ES-I3 (cell line): ENCODE data around the gene XPC.
"Not testable (repeated sequence)": the region's sequence is repeated elsewhere in the genome, so short reads cannot be mapped to it uniquely, and the experiment has no call there.

Source experiments
- H3K36me3 ChIP-seq: 2 replicates; pipeline ENCODE4 v1.6.1; 2013; ENCODE audit warnings: mild to moderate bottlenecking, low read length, control low read depth, moderate library complexity; ENCODE audit not compliant: insufficient read depth
- H3K4me1 ChIP-seq: 2 replicates; pipeline ENCODE4 v1.6.1; 2013; ENCODE audit warnings: mild to moderate bottlenecking, control low read depth, low read length; ENCODE audit not compliant: insufficient read depth
- H3K9ac ChIP-seq: 2 replicates; pipeline ENCODE4 v1.6.1; 2013; ENCODE audit warnings: low read depth, mild to moderate bottlenecking, low read length, moderate library complexity
- H3K9me3 ChIP-seq: 2 replicates; pipeline ENCODE4 v1.6.1; 2013; ENCODE audit warnings: mild to moderate bottlenecking, low read length, moderate library complexity; ENCODE audit not compliant: control insufficient read depth, insufficient read depth

XPC gene

GRCh38 chr3:14178247-14179113 lies at the start of gene XPC, which contains the start of gene LSM3:
TSS of gene XPC (minus strand) at chr3:14178601. CDS start at chr3:14178568, 33 bp downstream.
TSS of gene LSM3 (plus strand) at chr3:14178817. CDS start at chr3:14178861, 44 bp downstream.
- H3K9ac ChIP-seq: peak within 1 kb of the TSS; percentile 98
- H3K4me1 ChIP-seq: peaks cover 20% of the 10 kb centered on the region
- H3K9me3 ChIP-seq: no peaks in the 10 kb centered on the region
- H3K36me3 ChIP-seq: peaks cover 6% of the 10 kb centered on the region

- H3K4me1 ChIP-seq: peaks cover 5% of the 10 kb centered on the region
- H3K9ac ChIP-seq: no peak overlapping the region
These were observed 49.5 kb upstream of the XPC start for GRCh38 chr3:14227856-14228255.

GRCh38 chr3:14226351-14226750 lies 48.0 kb upstream of the XPC start:
- H3K9ac ChIP-seq, H3K9me3 ChIP-seq, H3K4me1 ChIP-seq, H3K36me3 ChIP-seq: not testable (repeated sequence)

More at GRCh38 chr3:14227856-14228255, 49.5 kb upstream of the XPC start:
- no peaks in the 10 kb centered on the region for H3K9me3 ChIP-seq
- H3K36me3 ChIP-seq: no peaks in the 10 kb centered on the region

- no peaks in the 10 kb centered on the region for H3K36me3 ChIP-seq
- H3K4me1 ChIP-seq: no peaks in the 10 kb centered on the region; the same call in 1 of the 2 replicates
- H3K9me3 ChIP-seq: peaks cover 8% of the 10 kb centered on the region
- no peak overlapping the region for H3K9ac ChIP-seq
These were observed 47.0 kb upstream of the XPC start for GRCh38 chr3:14225421-14225820.

- Histone ChIP-seq H3K9ac (no peak overlapping the region), H3K9me3 (peaks cover 8% of the 10 kb centered on the region), H3K36me3 (no peaks in the 10 kb centered on the region), H3K4me1 (no peaks in the 10 kb centered on the region; the same call in 1 of the 2 replicates)
These were observed 46.5 kb upstream of the XPC start for GRCh38 chr3:14224895-14225294.

- Histone ChIP-seq H3K9ac (no peak overlapping the region), H3K9me3 (peaks cover 13% of the 10 kb centered on the region), H3K36me3 (no peaks in the 10 kb centered on the region), H3K4me1 (no peaks in the 10 kb centered on the region; the same call in 1 of the 2 replicates)
These were observed 45.2 kb upstream of the XPC start for GRCh38 chr3:14223595-14223994.

- H3K9me3 ChIP-seq: peaks cover 13% of the 10 kb centered on the region
- no peaks in the 10 kb centered on the region; the same call in 1 of the 2 replicates for H3K4me1 ChIP-seq
- H3K9ac ChIP-seq: no peak overlapping the region
- no peaks in the 10 kb centered on the region for H3K36me3 ChIP-seq
These were observed 44.6 kb upstream of the XPC start for GRCh38 chr3:14222900-14223594.

- peaks cover 13% of the 10 kb centered on the region for H3K9me3 ChIP-seq
- H3K4me1 ChIP-seq: no peaks in the 10 kb centered on the region; the same call in 1 of the 2 replicates
- H3K36me3 ChIP-seq: no peaks in the 10 kb centered on the region
- no peak overlapping the region for H3K9ac ChIP-seq
These were observed 44.1 kb upstream of the XPC start for GRCh38 chr3:14222457-14222856.

- peaks cover 13% of the 10 kb centered on the region for H3K9me3 ChIP-seq
- H3K4me1 ChIP-seq: no peaks in the 10 kb centered on the region; the same call in 1 of the 2 replicates
- H3K9ac ChIP-seq: no peak overlapping the region
- H3K36me3 ChIP-seq: no peaks in the 10 kb centered on the region
These were observed 43.5 kb upstream of the XPC start for GRCh38 chr3:14221902-14222301.

GRCh38 chr3:14220933-14221332 lies 42.5 kb upstream of the XPC start:
- Histone ChIP-seq H3K4me1 (no peaks in the 10 kb centered on the region; the same call in 1 of the 2 replicates), H3K9me3 (peaks cover 13% of the 10 kb centered on the region), H3K9ac (no peak overlapping the region), H3K36me3 (no peaks in the 10 kb centered on the region)

- Histone ChIP-seq H3K4me1 (no peaks in the 10 kb centered on the region), H3K36me3 (no peaks in the 10 kb centered on the region), H3K9me3 (peaks cover 13% of the 10 kb centered on the region), H3K9ac (no peak overlapping the region)
These were observed 40.0 kb upstream of the XPC start for GRCh38 chr3:14218355-14218754.

GRCh38 chr3:14216257-14217048 lies 38.1 kb upstream of the XPC start:
- Histone ChIP-seq H3K9ac (peak overlapping the region; percentile 29; the same call in 1 of the 2 replicates), H3K9me3 (peaks cover 10% of the 10 kb centered on the region), H3K36me3 (no peaks in the 10 kb centered on the region), H3K4me1 (no peaks in the 10 kb centered on the region)

GRCh38 chr3:14214764-14215163 lies 36.4 kb upstream of the XPC start:
- Histone ChIP-seq H3K36me3 (no peaks in the 10 kb centered on the region), H3K9ac (no peak overlapping the region), H3K4me1 (peaks cover 15% of the 10 kb centered on the region), H3K9me3 (peaks cover 4% of the 10 kb centered on the region)
